HG03103 (cell line): ENCODE measurements around the gene USP44.
"Not testable (repeated sequence)": the region's sequence is repeated elsewhere in the genome, so short reads cannot be mapped to it uniquely, and the experiment has no call there.

Experiments used
- ATAC-seq: cut with Tn5 transposase; IDR thresholded peaks from one replicate; pipeline ENCODE4 v1.9.1; 2021; ENCODE audit warnings: low read depth; ENCODE audit not compliant: unreplicated experiment

The USP44 gene

GRCh38 chr12:95551305-95551704 is at the start of gene USP44:
Gene USP44 (minus strand): TSS chr12:95551476. CDS start chr12:95534256, 17,220 bp downstream.
- no peak for ATAC-seq

GRCh38 chr12:95600567-95600966 is 49.3 kb upstream of the USP44 start:
- no peak for ATAC-seq

GRCh38 chr12:95599880-95600279 is 48.6 kb upstream of the USP44 start:
- ATAC-seq = no peak

GRCh38 chr12:95594136-95594535 is 42.9 kb upstream of the USP44 start:
- no peak for ATAC-seq

- no peak for ATAC-seq
Measured at GRCh38 chr12:95593266-95593871, 42.1 kb upstream of the USP44 start.

- ATAC-seq = no peak
Measured at GRCh38 chr12:95591731-95592130, 40.5 kb upstream of the USP44 start.

- ATAC-seq = no peak
Measured at GRCh38 chr12:95590775-95591174, 39.5 kb upstream of the USP44 start.

- ATAC-seq = no peak
Measured at GRCh38 chr12:95583933-95584332, 32.7 kb upstream of the USP44 start.

- ATAC-seq = no peak
Measured at GRCh38 chr12:95582230-95583058, 31.2 kb upstream of the USP44 start.

GRCh38 chr12:95577820-95578219 is 26.5 kb upstream of the USP44 start:
- ATAC-seq = no peak

- ATAC-seq = no peak
Measured at GRCh38 chr12:95574799-95575452, 23.6 kb upstream of the USP44 start.

GRCh38 chr12:95573951-95574576 is 22.8 kb upstream of the USP44 start:
- no peak for ATAC-seq

GRCh38 chr12:95571369-95571768 is 20.1 kb upstream of the USP44 start:
- ATAC-seq = no peak

GRCh38 chr12:95568045-95568444 is 16.8 kb upstream of the USP44 start:
- ATAC-seq = not testable (repeated sequence)

- no peak for ATAC-seq
Measured at GRCh38 chr12:95557625-95558024, 6.3 kb upstream of the USP44 start.

- no peak for ATAC-seq
Measured at GRCh38 chr12:95554532-95555071, 3.3 kb upstream of the USP44 start.

GRCh38 chr12:95553197-95553943 is 2.1 kb upstream of the USP44 start:
- no peak for ATAC-seq

- ATAC-seq = no peak
Measured at GRCh38 chr12:95551913-95552516, 739 bp upstream of the USP44 start.

- no peak for ATAC-seq
Measured at GRCh38 chr12:95549392-95550084, 1.7 kb downstream of the USP44 start.
